CD4-positive, alpha-beta T cell treated with Interleukin-4 for 1 hour (primary cell): ENCODE results near the gene NHLH1.

Source experiments
- DNase-seq, 2 donors: peaks; one replicate each; pipeline ENCODE4 v3.0.0-alpha.2; 2020 to 2022

NHLH1 gene

GRCh38 chr1:160414881-160415280, 48.0 kb downstream of the NHLH1 start:
- DNase-seq: no peak

GRCh38 chr1:160415696-160416290, 48.9 kb downstream of the NHLH1 start:
- DNase-seq: no peak

GRCh38 chr1:160416369-160416768, 49.5 kb downstream of the NHLH1 start:
- no peak for DNase-seq

- DNase-seq: no peak
Observed at GRCh38 chr1:160418483-160418882, 51.6 kb downstream of the NHLH1 start.

GRCh38 chr1:160419150-160419837, 52.4 kb downstream of the NHLH1 start:
- DNase-seq: no peak

- no peak for DNase-seq
Observed at GRCh38 chr1:160419838-160420169, 52.9 kb downstream of the NHLH1 start.

GRCh38 chr1:160420881-160421842, 54.3 kb downstream of the NHLH1 start:
- no peak for DNase-seq

- no peak for DNase-seq
Observed at GRCh38 chr1:160421881-160422280, 55.0 kb downstream of the NHLH1 start.
